ENCODE measurements around the gene MIAT.

GRCh38 chr22:26632422-26633155 lies 24.8 kb upstream of the MIAT start:
- TF ChIP-seq POLR2A (IDR thresholded peaks at IDR 0.05; ENCODE audit: low read depth, low read length), result no peak
- no peak for TF ChIP-seq POLR2AphosphoS5 (IDR thresholded peaks at IDR 0.05; ENCODE audit: low read depth, low read length)

Measured in GM12892 (cell line).